Measurements from ENCODE around the gene LAMC3. TPM values are rescaled to one million over a fixed set of nuclear protein-coding genes. Genes with fewer than 3 reads are reported as not detected.

The LAMC3 gene
- total RNA-seq, 1 experiment from 2014 or later = 0.28 TPM

DNA sequence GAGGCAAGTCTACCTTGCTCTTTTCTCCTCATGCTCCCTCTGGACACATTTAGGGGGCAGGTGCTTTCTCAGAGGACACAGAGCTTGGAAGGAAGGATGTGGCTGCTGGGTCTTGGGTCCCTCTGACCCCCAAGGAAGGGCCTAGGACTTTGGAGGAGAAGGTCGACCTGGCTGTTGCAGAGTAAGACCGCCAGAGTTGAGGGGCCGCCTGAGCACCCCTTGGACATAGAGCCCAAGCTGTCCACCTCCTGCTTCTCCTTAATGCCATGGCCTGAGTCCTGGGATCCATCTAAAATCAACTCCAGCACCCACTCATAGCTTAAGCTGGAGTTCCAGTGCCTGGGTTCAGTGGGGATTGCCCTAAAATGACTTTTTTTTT is 20.6 kb downstream of the LAMC3 start:
- ChIA-PET POLR2A (ENCODE audit: low non-redundant PET) (no interaction called here), CTCF (no interaction called here)
- intact Hi-C loops (cut with micrococcal nuclease; ENCODE audit: unreplicated experiment) = no loop called here
- H3K9me3 ChIP-seq (ENCODE audit: low read depth, low read length, poor library complexity, severe bottlenecking) = no peaks in the 10 kb centered on the region
- no peak overlapping the region for H3K4me3 ChIP-seq (ENCODE audit: low read depth, low read length, poor library complexity, severe bottlenecking)
- H3K27me3 ChIP-seq (replicated peaks; ENCODE audit: insufficient read depth, low read depth, low read length, poor library complexity) = peaks cover 5% of the 10 kb centered on the region
- TF ChIP-seq, protein P1, sequence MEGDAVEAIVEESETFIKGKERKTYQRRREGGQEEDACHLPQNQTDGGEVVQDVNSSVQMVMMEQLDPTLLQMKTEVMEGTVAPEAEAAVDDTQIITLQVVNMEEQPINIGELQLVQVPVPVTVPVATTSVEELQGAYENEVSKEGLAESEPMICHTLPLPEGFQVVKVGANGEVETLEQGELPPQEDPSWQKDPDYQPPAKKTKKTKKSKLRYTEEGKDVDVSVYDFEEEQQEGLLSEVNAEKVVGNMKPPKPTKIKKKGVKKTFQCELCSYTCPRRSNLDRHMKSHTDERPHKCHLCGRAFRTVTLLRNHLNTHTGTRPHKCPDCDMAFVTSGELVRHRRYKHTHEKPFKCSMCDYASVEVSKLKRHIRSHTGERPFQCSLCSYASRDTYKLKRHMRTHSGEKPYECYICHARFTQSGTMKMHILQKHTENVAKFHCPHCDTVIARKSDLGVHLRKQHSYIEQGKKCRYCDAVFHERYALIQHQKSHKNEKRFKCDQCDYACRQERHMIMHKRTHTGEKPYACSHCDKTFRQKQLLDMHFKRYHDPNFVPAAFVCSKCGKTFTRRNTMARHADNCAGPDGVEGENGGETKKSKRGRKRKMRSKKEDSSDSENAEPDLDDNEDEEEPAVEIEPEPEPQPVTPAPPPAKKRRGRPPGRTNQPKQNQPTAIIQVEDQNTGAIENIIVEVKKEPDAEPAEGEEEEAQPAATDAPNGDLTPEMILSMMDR (conservative IDR thresholded peaks at IDR 0.05; ENCODE audit: low read depth, low read length) = no peak
- TF ChIP-seq EZH2 (IDR thresholded peaks at IDR 0.05; ENCODE audit: borderline replicate concordance, low read depth, low read length, poor library complexity, severe bottlenecking) = no peak
- DNase-seq (ENCODE audit: low spot score) = no peak
- no peaks in the 10 kb centered on the region for H3K4me1 ChIP-seq (ENCODE audit: insufficient read depth, low read length, poor library complexity, severe bottlenecking)
- no peaks in the 10 kb centered on the region for H3K36me3 ChIP-seq (ENCODE audit: insufficient read depth, low read length, poor library complexity, severe bottlenecking)
- H3K27ac ChIP-seq (ENCODE audit: low read depth, low read length, poor library complexity, severe bottlenecking) = no peak overlapping the region
- no TSS peak for BruUV-seq (replicated peaks)

GRCh38 chr9:131030239-131031004 is 21.4 kb downstream of the LAMC3 start:
- no TSS peak for BruUV-seq (replicated peaks)
- POLR2A ChIA-PET (ENCODE audit: low non-redundant PET) = interaction anchor here (0.7 kb wide), 1 partner anchor 95 kb away, joined by 3 read pairs; the partner anchor contains the start of gene NUP214
- no peaks in the 10 kb centered on the region for H3K36me3 ChIP-seq (ENCODE audit: insufficient read depth, low read length, poor library complexity, severe bottlenecking)
- no peaks in the 10 kb centered on the region for H3K4me1 ChIP-seq (ENCODE audit: insufficient read depth, low read length, poor library complexity, severe bottlenecking)
- DNase-seq (ENCODE audit: low spot score) = no peak
- intact Hi-C loops (cut with micrococcal nuclease; ENCODE audit: unreplicated experiment) = no loop called here
- H3K27me3 ChIP-seq (replicated peaks; ENCODE audit: insufficient read depth, low read depth, low read length, poor library complexity) = no peaks in the 10 kb centered on the region
- CTCF ChIA-PET = no interaction called here
- H3K9me3 ChIP-seq (ENCODE audit: low read depth, low read length, poor library complexity, severe bottlenecking) = no peaks in the 10 kb centered on the region
- no peak for TF ChIP-seq EZH2 (IDR thresholded peaks at IDR 0.05; ENCODE audit: borderline replicate concordance, low read depth, low read length, poor library complexity, severe bottlenecking)
- TF ChIP-seq, protein P1 (conservative IDR thresholded peaks at IDR 0.05; ENCODE audit: low read depth, low read length) = no peak
- H3K4me3 ChIP-seq (ENCODE audit: low read depth, low read length, poor library complexity, severe bottlenecking) = no peak overlapping the region
- H3K27ac ChIP-seq (ENCODE audit: low read depth, low read length, poor library complexity, severe bottlenecking) = no peak overlapping the region

DNA sequence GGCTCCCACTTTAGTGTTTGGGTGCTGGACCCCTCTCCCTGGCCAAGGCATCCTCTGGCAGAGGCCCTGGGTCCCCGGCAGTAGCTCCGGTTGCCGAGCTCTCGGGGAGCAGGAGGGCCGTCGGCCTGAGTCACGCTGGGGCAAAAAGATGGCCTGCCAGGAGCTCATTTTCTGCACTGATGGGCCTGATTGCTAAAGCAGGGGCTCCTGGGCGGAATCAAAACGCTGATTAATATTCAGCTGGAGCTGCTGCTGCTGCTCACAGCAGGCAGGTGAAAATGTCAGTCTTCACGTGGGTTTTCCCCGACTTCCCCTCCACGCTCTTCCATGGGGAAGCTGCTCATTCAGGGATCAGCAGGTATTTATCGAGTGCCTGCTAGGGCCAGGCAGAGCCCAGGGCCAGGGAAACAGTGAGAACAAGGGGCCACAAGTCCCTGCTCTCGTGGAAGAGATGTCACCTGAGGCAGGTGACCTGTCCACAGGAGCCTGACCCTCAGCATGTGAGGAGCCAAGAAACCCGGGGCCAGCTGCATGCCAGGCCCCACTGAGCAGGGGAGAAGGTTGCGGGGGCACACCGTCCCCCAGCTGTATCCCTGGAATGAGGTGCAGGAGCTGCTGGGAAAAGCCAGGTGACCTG is 22.1 kb downstream of the LAMC3 start:
- intact Hi-C loops (cut with micrococcal nuclease; ENCODE audit: unreplicated experiment) = no loop called here
- DNase-seq (ENCODE audit: low spot score) = no peak
- BruUV-seq (replicated peaks) = no TSS peak
- no peak for TF ChIP-seq EZH2 (IDR thresholded peaks at IDR 0.05; ENCODE audit: borderline replicate concordance, low read depth, low read length, poor library complexity, severe bottlenecking)
- TF ChIP-seq, protein P1 (conservative IDR thresholded peaks at IDR 0.05; ENCODE audit: low read depth, low read length) = no peak
- Histone ChIP-seq H3K27me3 (replicated peaks; ENCODE audit: insufficient read depth, low read depth, low read length, poor library complexity) (no peaks in the 10 kb centered on the region), H3K27ac (ENCODE audit: low read depth, low read length, poor library complexity, severe bottlenecking) (no peak overlapping the region), H3K36me3 (ENCODE audit: insufficient read depth, low read length, poor library complexity, severe bottlenecking) (no peaks in the 10 kb centered on the region), H3K4me3 (ENCODE audit: low read depth, low read length, poor library complexity, severe bottlenecking) (no peak overlapping the region), H3K9me3 (ENCODE audit: low read depth, low read length, poor library complexity, severe bottlenecking) (no peaks in the 10 kb centered on the region), H3K4me1 (ENCODE audit: insufficient read depth, low read length, poor library complexity, severe bottlenecking) (no peaks in the 10 kb centered on the region)
- ChIA-PET POLR2A (ENCODE audit: low non-redundant PET) (interaction anchor here (0.7 kb wide), 1 partner anchor 94 kb away, joined by 3 read pairs; the partner anchor contains the start of gene NUP214), CTCF (no interaction called here)

All from A673 (cell line).